GM18907 (cell line): ENCODE data around the gene CNOT3.

Source experiments
- ATAC-seq: cut with Tn5 transposase; IDR thresholded peaks from one replicate; pipeline ENCODE4 v1.9.1; 2021; ENCODE audit warnings: mild to moderate bottlenecking, moderate library complexity; ENCODE audit not compliant: unreplicated experiment

CNOT3 gene

DNA sequence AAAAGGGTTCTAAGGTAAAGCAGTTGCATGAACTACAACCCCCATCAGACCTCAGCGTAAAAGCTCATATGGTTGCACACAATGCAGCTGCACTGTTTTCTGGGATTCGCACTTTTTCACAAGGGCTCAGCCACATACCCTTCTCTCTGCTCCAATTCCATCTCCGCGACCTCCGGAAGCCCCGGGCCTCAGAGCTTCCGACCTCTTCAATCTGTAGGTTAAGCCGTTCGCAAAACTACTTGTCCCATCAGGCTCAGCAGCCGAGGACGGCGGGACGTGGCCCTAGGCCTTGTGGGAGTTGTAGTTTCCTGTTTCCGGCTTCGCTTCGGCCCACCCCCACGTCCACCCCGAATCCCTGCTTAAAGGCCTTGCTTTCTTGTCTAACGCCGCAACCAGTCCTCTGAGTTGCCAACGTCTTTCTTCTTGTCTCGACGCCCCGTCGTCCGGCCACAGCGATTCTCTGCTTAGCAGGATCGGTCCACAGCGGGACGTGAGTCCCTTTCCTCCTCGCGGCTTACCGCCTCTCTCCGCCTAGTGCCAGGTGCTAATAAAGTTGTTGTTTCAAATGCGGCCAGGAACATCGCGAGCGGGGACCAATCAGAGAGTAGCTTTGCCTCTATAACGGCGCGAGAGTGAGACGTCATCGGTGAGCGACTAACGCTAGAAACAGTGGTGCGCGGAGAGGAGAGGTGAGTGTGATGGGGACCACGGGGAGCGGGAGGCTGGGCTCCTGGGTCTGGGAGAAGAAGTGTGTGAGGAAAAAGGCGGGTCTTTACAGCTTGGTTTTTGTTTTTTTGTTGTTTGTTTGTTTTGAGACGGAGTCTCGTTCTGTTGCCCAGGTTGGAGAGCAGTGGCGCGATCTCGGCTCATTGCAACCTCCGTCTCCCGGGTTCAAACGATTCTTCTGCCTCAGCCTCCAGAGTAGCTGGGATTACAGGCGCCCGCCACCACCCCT lies 22.2 kb upstream of the CNOT3 start, which contains the start of the genes PRPF31 and TFPT:
PRPF31 (plus strand) TSS at position 646 of the 955 bp plus-strand sequence. CDS start 2,525 bp downstream, outside the sequence.
TFPT (minus strand) TSS at position 549 of the 955 bp plus-strand sequence; CDS start at position 161, 388 bp downstream.
- peak; percentile 79 for ATAC-seq

DNA sequence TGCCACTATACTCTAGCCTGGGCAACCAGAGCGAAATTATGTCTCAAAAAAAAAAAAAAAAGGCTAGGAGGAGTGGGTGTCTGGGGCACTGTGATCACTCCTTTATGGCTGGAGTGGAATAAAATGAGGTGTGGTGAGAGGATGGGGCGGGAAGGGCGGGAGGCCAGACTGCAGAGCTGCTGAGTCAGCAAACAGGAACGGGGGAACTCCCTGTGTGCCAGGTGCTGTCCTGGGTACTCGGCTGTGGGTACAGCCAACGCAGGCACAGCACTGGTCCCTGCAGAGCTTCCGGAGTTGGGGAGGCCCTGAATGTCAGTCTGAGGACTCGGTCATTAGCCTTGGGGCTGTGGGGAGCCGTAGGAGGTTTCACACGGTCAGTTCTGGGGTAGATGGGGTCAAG lies 16.3 kb upstream of the CNOT3 start:
- ATAC-seq: no peak

DNA sequence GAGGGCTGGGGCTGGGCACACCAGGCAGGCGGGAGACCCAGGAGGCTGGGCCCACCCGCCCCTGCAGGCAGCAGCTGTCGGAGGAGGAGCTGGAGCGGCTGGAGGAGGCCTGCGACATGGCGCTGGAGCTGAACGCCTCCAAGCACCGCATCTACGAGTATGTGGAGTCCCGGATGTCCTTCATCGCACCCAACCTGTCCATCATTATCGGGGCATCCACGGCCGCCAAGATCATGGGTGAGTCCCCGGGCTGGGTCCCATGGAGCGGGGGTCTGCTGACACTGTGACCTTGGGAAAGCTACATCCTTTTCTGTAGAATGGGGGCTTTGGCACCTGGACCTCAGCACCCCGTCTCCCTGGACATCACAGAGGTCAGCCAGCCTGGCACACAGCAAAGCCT lies 13.9 kb upstream of the CNOT3 start:
- no peak for ATAC-seq

DNA sequence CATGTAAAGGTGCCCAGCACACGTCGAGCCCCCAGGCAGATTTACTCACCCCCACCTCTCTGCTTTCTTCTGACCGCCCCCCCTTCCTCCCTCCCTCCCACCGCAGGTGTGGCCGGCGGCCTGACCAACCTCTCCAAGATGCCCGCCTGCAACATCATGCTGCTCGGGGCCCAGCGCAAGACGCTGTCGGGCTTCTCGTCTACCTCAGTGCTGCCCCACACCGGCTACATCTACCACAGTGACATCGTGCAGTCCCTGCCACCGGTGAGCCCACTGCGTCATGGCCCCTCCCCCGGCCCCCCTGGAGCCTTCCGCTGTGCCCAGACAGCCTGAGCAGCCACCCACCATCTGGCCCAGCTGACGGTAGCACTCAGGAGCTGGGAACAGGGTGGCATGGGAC lies 13.2 kb upstream of the CNOT3 start:
- ATAC-seq: no peak

DNA sequence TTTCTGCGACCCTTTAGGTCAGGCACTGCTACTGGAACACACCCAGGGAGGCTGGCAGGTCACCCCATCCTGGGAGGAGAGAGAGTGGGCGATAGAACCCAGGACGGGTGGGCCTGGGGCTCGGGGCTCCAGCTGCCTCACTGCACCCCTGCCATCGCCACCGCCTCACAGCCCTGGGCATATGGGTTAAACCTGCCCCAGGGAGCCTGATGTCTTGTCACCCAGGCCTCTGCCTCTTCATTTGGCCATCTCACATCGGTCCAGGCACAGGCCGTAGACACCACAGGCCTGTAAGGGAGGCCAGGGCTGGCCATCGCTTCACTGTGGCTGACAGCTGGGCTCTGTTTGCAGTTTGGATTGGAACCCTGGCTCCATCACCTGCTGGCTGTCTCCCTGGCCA lies 11.8 kb upstream of the CNOT3 start:
- ATAC-seq: no peak

DNA sequence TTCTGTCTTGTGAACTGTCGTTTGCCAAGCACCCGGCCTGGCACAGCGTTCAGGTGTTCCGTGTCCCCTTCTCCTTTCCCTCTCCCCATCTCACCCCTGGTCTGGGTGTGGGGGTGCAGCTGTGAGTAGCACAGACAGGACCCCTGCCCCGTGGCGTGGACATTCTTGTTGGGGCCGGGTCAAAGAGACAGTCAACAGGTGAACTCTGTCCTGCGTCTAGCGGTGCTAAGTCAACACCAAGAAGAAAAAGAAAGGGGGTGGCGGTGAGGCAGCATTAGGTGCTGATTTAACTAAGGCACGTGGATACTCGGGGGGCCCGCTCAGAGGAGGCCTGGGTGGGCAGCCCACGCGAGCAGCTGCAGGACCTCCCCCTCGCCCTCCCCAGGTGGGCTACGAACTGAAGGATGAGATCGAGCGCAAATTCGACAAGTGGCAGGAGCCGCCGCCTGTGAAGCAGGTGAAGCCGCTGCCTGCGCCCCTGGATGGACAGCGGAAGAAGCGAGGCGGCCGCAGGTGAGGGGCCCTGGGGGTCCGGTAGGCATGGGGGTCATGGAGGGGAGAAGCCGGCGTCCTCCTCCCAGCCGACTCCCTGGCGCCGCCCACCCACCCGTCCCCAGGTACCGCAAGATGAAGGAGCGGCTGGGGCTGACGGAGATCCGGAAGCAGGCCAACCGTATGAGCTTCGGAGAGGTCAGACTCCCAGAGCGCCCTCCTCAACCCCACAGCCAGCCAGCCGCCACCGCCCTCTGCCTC lies 9.7 kb upstream of the CNOT3 start:
- no peak for ATAC-seq

DNA sequence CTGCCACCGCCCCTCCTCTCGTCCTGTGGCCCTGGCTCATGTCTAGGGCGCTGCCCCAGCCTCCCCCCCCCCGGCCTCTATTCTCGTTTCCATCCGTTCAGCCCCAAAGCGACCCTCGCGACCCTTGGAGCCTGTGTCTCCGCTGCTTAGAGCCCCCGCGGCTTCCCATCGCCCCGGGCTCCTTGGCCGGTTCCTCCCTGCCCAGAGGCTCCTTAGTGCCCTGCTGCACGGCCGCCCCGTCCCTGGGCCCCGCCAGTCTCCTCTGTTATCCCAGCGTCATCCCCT lies 9.2 kb upstream of the CNOT3 start:
- no peak for ATAC-seq

DNA sequence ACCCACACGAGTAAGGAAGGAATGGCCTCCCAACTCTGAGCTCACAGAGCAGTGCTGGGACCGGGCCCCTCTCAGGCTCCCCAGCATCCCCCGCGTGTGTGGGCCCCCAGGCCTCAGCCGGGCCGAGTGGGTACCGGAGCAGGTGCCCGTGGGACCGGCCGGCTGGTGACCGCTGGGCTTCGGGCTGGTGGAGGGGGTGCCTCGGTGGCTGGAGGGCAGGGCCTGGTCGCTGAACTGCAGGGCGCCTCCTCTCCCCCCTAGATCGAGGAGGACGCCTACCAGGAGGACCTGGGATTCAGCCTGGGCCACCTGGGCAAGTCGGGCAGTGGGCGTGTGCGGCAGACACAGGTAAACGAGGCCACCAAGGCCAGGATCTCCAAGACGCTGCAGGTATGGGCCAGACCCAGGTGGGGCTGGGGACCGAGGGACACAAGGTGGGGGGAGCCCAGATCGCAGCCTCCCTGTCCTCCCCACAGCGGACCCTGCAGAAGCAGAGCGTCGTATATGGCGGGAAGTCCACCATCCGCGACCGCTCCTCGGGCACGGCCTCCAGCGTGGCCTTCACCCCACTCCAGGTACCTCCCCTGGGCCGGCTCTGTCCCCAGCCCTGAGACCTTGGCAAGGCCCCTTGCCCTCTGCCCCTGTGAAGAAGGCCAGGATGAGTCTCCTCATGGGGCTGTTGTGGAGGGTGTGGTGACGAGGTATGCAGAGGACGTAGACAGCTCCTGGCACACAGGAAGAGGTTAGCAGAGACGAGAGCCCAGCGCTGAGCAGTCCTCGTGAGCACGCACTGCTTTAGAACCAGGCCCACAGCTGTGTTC lies 8.6 kb upstream of the CNOT3 start:
- no peak for ATAC-seq

DNA sequence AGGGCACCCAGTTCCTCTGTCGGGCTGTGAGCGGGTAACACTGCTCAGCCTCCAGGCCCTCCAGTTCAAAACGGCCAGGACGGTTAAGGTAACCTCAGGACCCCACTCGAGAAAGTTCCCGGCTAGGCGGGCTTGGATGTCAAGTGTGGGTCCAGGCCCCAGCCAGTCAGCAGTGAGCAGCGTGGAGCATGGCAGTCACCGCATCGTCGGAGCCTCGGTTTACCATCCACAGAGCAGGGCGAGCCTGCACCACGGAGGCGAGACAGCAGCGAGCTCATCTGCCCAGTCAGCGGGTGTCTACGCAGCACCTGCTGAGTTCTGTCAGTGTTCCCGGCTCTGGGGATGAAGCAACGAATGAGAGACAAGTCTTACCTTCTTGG lies 8.0 kb upstream of the CNOT3 start:
- ATAC-seq: no peak

DNA sequence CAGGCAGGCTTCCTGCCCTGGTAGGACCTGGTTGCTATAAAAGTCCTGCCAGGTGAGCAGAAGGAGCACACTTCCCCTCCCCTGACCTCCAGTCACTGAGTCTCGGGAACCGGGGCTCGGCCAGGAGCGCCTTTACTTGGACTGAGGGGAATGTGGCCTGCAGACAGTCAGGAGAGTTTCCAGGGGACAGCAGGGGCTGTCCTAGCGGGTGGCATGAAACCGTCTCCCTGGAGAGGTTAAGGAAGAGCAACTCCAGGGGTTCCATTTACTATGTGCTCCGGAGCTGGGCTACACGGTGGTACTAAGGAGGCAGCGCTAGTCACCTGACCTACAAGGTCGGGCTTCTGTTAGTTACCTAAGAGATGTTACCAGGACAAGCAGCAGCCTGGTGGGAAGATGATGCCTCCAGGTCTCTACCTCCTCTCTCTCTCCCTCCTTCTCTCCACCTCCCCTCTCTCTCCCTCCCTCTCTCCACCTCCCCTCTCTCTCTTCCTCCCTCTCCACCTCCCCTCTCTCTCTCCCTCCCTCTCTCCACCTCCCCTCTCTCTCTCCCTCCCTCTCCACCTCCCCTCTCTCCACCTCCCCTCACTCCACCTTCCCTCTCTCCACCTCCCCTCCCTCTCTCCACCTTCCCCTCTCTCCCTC lies 4.1 kb upstream of the CNOT3 start:
- no peak for ATAC-seq

DNA sequence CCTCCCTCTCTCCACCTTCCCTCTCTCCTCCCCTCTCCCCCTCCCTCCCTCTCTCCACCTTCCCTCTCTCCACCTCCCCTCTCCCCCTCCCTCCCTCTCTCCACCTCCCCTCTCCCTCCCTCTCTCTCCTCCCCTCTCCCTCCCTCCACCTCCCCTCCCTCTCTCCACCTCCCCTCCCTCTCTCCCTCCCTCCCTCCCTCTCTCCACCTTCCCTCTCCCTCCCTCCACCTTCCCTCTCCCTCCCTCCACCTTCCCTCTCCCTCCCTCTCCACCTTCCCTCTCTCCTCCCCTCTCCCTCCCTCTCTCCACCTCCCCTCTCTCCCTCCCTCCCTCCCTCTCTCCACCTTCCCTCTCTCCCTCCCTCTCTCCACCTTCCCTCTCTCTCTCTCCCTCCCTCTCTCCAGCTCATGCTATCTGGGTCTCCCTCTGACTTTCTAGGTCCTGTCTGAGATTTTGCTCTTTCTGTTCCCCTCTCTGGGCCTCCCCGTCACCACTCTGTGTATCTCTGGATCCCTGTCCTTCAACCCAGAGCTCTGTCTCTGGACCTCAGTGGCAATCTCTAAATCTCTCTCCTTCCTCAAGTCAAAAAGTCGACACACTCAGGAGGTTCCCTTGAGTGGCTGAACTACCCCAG lies 3.5 kb upstream of the CNOT3 start:
- ATAC-seq: no peak

DNA sequence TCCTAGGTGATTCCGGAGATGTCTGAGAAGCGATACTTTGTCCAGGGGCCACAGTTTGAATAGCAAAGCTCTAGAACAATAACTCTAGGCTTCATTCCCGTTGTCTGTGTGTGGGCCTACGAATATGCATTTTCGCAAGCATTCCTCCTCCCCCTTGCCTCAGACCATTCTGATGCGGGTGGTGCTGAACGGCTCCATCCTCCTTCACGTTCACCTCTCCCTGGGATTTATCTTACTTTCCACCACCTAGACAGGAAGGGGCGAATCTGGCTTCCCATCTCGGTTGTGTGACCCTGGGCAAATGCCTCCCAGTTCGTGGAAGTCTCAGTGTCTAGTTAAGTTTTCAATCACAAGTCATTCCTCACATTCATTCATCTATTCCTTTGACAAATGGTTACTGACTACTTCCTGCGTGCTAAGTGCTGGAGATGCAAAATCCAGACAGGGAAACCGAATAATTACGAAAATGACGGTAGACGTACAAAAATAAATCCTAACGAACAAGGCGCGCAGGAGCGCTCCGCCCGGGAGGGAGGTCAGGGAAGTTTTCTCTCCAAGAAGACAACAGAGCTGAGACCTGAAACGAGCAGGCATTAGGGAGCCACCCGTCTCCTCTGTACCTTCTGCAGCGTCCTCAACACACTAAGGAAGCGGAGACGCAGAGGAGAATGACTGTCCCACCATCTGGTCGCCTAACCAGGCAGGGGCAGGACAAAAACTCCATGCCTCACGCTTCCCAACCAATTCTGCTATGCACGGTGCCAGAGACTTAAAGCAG lies 1.3 kb upstream of the CNOT3 start:
- no peak for ATAC-seq

DNA sequence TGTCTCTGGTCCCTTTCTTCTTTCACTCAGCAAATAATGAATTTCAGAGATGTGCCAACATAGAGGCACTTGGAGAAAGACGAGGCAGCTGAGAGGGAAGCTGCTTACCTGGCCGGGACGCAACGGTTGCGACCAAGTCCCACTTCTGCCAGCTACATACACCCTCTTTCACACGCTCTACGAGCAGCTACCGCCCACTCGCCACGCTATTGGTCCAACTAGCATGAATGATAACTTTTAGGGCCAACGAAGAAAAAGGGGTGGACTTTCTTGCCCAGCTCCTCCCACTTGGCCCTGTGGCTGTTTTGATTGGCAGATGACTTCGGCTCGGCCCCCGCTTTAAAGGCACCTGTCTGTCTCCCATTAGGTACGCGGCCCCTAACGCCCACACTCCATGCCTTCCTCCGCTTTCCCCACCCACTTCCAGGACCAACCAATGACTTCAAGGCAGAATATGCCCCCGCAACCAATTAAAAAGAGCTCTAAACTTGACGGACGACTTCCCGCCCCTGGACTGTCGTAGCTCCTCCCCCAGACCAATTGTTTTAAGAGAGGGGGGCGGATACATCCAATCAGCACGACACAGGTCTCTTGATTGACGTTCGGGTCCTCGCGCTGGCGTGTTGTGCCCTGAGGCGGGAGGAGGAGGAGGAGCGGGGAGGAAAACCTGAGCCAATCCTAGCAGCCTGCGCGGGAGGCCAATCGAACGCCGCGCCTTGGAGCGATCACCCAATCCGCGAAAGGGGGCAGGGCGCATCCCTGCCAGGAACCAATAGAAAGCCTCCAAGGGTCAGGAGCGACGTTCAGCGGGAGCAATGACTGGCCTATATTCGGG lies 481 bp upstream of the CNOT3 start:
- ATAC-seq: peak; percentile 83

DNA sequence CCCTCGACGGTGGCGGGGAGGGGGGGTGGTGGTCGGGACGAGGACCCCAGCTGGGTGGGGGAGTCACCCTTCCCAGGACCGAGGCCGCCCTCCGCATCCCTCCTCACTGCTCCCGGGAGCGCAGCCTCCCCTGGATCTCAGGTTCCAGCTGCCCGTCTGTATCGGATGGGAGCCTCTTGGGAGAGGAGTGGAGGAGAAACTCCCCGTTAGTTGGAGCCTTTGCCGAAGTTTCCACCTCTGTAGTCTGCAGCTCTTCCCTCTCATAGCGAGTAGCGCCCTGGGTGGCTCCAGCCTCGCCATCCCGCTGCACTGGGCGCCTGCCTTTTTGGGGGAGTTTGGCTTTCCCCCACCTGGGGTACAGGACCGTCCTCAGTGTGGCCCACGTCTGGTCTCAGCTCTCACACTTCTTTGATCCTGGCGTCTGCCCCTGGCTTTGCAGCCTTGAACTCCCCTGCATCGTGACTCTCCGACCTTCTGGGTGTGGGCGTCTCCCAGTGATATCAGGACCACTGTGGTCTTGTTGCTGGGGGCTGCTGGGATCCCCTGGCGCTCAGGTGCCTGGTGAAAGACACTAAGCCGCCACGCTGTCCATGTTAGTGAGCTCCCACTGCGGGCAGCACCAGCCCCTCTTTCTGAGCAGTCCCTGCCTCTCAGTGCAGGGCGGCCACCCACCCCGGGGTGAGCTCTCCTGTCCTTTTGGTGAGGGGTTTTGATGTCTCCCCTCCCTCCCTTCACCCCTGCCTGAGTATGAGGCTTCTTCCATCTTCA lies 1.1 kb downstream of the CNOT3 start:
- ATAC-seq: no peak

DNA sequence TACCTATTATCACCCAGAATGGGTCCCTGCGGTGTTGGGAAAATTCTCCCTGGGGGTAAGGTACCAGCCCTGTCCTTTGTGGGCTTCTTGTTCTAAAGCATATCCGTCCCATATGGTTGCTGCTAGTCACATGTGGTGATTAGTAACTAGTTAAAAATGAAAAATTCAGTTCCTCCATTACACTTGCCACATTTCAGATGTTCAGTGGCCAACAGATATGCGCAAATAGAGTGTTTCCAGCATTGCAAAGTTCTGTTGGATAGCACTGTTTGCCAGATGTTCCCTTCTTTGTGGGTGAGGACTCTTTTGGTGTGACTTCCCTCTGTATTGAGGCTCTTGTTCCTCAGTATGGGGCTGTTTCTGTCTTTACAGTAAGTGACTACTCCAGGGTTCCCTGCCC lies 3.8 kb downstream of the CNOT3 start:
- ATAC-seq: no peak

DNA sequence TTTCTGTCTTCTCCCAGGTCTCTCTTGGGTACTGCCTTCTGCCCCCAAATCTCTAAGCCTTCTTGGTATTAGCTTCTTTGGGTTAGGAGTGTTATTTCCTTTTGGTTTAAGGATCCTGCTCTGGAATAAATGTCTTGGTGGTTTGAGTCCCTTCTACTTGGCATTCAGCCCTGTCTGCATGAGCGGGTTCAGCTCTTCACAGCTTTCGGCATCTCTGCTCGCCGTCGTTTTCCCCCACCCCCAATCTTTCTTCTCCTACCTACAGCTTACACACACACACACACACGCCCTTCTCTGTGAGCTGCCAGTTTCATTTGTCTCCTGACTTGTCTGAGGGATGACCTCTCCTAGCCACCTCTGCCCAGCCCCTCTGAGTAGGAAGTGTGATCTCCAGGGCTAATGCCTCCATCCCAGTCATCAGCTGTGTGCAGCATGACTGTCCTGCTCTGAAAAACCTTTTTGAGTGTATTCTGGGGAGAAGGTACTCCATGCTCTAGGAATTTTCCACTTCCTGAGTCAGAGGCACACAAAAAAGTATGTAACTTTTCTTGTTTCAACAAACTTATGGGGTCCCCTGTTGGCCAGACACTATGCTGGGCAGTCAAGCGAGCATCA lies 4.7 kb downstream of the CNOT3 start:
- no peak for ATAC-seq

DNA sequence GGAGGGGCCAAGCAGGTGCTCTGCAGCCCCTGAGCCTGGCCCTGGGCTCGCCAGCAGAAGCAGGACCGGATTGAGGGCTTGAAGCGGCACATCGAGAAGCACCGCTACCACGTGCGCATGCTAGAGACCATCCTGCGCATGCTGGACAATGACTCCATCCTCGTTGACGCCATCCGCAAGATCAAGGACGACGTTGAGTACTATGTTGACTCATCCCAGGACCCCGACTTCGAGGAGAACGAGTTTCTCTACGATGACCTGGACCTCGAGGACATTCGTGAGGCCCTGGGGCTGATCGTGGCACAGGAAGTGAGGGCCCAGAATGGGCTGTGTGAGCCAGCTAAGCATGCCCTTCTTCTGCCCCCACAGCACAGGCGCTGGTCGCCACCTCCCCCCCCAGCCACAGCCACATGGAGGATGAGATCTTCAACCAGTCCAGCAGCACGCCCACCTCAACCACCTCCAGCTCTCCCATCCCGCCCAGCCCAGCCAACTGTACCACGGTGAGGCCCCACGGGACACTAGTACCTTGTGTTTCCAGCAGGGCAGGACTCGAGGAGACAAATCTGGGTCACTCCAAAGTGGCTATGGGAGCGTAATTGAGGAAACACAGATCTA lies 8.1 kb downstream of the CNOT3 start:
- no peak for ATAC-seq
